Mesodermal cell (in vitro differentiated cells): ENCODE data around the gene NAGS.
"Not testable (repeated sequence)": the region's sequence is repeated elsewhere in the genome, so short reads cannot be mapped to it uniquely, and the experiment has no call there.

ENCODE experiments used
- H3K27ac ChIP-seq: 2 replicates; pipeline ENCODE4 v1.7.0; 2013; ENCODE audit warnings: mild to moderate bottlenecking, low read depth, low read length, moderate library complexity; ENCODE audit not compliant: severe bottlenecking
- H3K36me3 ChIP-seq: 2 replicates; pipeline ENCODE4 v1.7.1; 2013; ENCODE audit warnings: mild to moderate bottlenecking, low read length, moderate library complexity; ENCODE audit not compliant: control insufficient read depth, insufficient read depth
- H3K4me1 ChIP-seq: one replicate; pipeline ENCODE4 v1.7.1; 2013; ENCODE audit warnings: mild to moderate bottlenecking, low read length; ENCODE audit not compliant: insufficient read depth, control insufficient read depth, poor library complexity, severe bottlenecking
- H3K4me3 ChIP-seq: 2 replicates; pipeline ENCODE4 v1.7.0; 2013; ENCODE audit warnings: low read length, control low read depth, mild to moderate bottlenecking; ENCODE audit not compliant: insufficient read depth, poor library complexity, severe bottlenecking; ENCODE audit errors: extremely low read depth
- H3K9me3 ChIP-seq: 2 replicates; pipeline ENCODE4 v1.7.1; 2013; ENCODE audit warnings: mild to moderate bottlenecking, low read length, moderate library complexity; ENCODE audit not compliant: control insufficient read depth
- WGBS, 2 experiments: methylation state at CpG; one replicate each; pipeline ENCODE4 v1.1.5; 2013; ENCODE audit warnings: missing lambda C conversion rate in 2 of 2; ENCODE audit not compliant: insufficient coverage in 2 of 2; 5-methylcytosine and 5-hydroxymethylcytosine counted together

Gene NAGS

GRCh38 chr17:44008205-44008909, 3.9 kb downstream of the NAGS start:
- Histone ChIP-seq H3K27ac (no peak overlapping the region), H3K4me3 (peak overlapping the region; percentile 60), H3K36me3 (peaks cover 13% of the 10 kb centered on the region), H3K4me1 (peaks cover 18% of the 10 kb centered on the region), H3K9me3 (no peaks in the 10 kb centered on the region)
- WGBS, 2 experiments = 100% methylated on average over 2 to 4 of the region's 6 CpGs

DNA sequence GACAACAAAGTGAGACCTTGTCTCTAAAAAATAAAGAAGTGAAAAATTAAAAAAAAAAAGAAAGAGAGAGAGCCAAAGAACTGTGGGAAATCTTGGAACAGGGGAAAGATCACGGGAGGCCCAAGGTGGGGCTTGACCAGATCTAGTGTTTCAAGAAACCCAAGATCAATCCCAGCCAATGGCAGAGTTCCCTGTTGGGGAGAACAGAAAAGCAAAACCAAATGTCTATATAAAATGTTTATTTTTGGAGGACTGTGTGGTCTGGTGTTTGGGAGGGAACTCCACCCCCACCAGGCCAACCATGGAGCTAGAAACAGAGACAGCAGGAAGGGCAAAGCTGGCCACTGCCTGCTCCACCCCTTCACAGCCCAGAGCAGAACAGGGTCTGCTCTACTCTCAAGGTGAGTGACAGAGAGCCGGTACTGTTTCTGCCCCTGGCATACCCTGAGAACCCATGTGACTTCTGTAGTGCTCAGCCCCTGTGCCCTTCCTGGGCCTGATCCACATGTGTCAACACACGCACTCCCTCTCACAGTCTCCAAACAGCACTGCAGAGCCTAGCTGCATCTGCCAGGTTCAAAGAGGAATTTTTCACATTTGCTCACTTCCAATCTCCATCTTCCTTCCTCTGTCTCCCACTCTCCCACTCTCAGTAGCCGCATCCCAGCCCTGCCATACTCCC, 6.7 kb downstream of the NAGS start:
- H3K27ac ChIP-seq = no peak overlapping the region
- 55 to 67% methylated on average over 3 to 4 of the region's 4 CpGs for WGBS, 2 experiments
- H3K9me3 ChIP-seq = no peaks in the 10 kb centered on the region
- H3K36me3 ChIP-seq = peaks cover 13% of the 10 kb centered on the region
- H3K4me1 ChIP-seq = peaks cover 5% of the 10 kb centered on the region
- H3K4me3 ChIP-seq = no peak overlapping the region

- 96% methylated on average over 9 of the region's 9 CpGs for WGBS, 2 experiments
- H3K27ac ChIP-seq = no peak overlapping the region
Measured at GRCh38 chr17:44011876-44012275, 7.5 kb downstream of the NAGS start.

DNA sequence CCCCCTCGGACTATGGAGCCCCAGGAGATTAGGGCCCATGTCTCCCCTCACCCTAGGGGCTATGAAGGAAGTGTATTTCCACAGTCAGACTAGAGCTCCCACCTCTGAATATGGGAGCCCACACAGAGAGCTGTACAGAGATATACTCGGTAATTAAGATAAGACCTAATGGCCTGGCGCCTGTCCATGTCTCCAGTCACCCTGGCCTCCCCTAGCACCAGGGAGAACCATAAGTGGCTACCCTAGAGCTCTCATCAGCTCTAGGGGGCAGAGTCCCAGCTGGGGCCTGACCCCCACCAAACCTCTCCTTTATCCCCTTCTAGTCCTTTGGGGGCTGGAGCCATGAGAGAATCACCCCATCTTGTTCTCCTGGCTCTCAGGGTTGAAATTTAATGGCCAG, 8.0 kb downstream of the NAGS start:
- WGBS, 2 experiments = 85 to 90% methylated on average over 2 to 3 of the region's 3 CpGs
- H3K4me3 ChIP-seq = no peak overlapping the region
- H3K36me3 ChIP-seq = peaks cover 13% of the 10 kb centered on the region
- H3K4me1 ChIP-seq = peaks cover 5% of the 10 kb centered on the region
- H3K9me3 ChIP-seq = no peaks in the 10 kb centered on the region
- no peak overlapping the region for H3K27ac ChIP-seq

More at GRCh38 chr17:44011876-44012275, 7.5 kb downstream of the NAGS start:
- H3K36me3 ChIP-seq = peaks cover 13% of the 10 kb centered on the region
- no peak overlapping the region for H3K4me3 ChIP-seq
- peaks cover 5% of the 10 kb centered on the region for H3K4me1 ChIP-seq
- no peaks in the 10 kb centered on the region for H3K9me3 ChIP-seq

DNA sequence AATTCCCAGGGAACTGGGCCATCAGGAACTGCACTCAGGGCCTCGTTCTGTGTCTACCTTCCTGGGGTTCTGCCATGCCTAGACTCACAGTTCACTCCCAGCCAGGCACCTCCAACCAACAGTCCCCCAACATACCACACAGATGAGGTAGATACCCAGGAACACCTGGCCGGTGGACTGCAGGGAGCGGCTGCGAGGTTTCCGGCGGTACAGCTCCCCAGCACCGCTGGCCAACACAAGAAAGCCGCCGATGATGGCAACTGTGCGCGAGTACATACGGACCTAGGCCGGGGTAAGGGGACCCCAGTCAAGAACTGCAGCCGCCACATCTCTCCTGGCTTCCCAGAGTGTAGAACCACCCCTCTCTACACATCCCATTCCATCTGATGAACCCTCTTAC, 8.5 kb downstream of the NAGS start:
- Histone ChIP-seq H3K4me3 (no peak overlapping the region), H3K36me3 (peaks cover 13% of the 10 kb centered on the region), H3K27ac (no peak overlapping the region), H3K4me1 (peaks cover 5% of the 10 kb centered on the region), H3K9me3 (no peaks in the 10 kb centered on the region)
- 96 to 98% methylated on average over 8 to 14 of the region's 14 CpGs for whole genome bisulfite sequencing, 2 experiments

DNA sequence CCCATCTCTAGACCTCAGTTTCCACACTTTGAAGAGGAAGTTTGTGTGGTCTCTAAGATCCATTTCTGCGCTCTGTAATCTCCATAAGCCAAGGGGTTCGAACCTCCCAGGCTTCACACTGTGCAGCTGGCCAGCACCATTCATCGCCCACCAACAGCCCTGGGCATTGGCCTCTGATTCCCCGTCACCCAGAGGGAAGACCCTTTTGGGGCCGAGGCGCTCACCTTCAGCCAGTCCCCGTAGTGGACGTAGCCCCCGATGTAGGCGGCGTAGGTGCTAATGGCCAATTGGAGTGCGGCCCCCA, 9.7 kb downstream of the NAGS start:
- Histone ChIP-seq H3K4me1 (peaks cover 5% of the 10 kb centered on the region), H3K4me3 (peak overlapping the region; percentile 96), H3K36me3 (peaks cover 13% of the 10 kb centered on the region), H3K27ac (peak overlapping the region; percentile 82), H3K9me3 (no peaks in the 10 kb centered on the region)
- whole genome bisulfite sequencing, 2 experiments = 11 to 14% methylated on average over 10 to 12 of the region's 12 CpGs

GRCh38 chr17:44014437-44015172, 10.2 kb downstream of the NAGS start, which contains the start of gene TMEM101:
Gene TMEM101, minus strand, starts transcription at chr17:44014963. Its CDS starts 11 bp downstream, at chr17:44014952.
- peaks cover 13% of the 10 kb centered on the region for H3K36me3 ChIP-seq
- peaks cover under 1% of the 10 kb centered on the region for H3K4me1 ChIP-seq
- H3K27ac ChIP-seq = peak within 1 kb of the TSS; percentile 82
- H3K4me3 ChIP-seq = peak within 1 kb of the TSS; percentile 96
- H3K9me3 ChIP-seq = no peaks in the 10 kb centered on the region
- 1% methylated on average over 41 to 43 of the region's 43 CpGs for WGBS, 2 experiments

DNA sequence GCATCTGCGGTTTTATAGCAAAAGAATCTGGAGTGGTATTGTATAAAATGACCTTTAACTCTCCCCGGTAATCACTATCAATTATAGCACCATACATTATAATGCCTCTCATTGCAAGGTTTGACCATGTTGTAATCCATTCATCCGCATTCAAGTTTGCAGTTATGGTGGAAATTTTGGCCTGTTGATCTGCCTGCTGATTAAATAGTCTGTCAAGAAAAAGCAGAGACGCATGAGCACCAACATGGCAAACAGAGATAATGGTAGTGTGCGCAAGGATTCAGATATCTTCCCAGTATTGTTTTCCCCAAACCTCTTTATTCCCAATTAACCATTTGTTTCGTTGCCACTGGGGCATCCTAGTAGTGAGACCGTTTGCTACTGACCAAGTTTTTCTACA, 16.8 kb downstream of the NAGS start:
- not testable (repeated sequence) for H3K4me3 ChIP-seq, H3K4me1 ChIP-seq, H3K9me3 ChIP-seq, H3K27ac ChIP-seq
- peaks cover 22% of the 10 kb centered on the region for H3K36me3 ChIP-seq
- WGBS, 2 experiments = 95 to 100% methylated on average over 3 to 4 of the region's 7 CpGs

DNA sequence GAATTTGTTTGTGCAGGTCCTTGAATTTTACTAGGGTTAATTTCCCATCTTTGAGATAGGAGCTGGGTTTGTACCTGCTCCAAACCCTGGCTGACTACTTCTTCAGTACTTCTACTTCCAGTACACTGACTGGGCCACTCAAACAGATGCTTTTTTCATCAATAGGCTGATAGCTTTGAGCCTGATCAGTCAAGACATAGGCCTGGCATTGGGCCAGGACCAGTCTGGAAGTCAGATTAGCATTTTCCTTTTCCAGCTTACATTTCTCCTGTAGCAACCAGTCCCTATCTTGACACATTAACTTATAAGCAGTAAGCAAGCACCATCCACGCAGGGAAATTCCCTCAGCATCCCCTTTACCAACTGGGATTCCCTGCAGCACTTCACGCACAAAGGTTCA, 17.8 kb downstream of the NAGS start:
- H3K27ac ChIP-seq = no peak overlapping the region
- WGBS, 2 experiments = 92 to 100% methylated on average over 2 of the region's 2 CpGs
- no peak overlapping the region for H3K4me3 ChIP-seq
- peaks cover 28% of the 10 kb centered on the region for H3K36me3 ChIP-seq
- H3K4me1 ChIP-seq = no peaks in the 10 kb centered on the region
- H3K9me3 ChIP-seq = no peaks in the 10 kb centered on the region

DNA sequence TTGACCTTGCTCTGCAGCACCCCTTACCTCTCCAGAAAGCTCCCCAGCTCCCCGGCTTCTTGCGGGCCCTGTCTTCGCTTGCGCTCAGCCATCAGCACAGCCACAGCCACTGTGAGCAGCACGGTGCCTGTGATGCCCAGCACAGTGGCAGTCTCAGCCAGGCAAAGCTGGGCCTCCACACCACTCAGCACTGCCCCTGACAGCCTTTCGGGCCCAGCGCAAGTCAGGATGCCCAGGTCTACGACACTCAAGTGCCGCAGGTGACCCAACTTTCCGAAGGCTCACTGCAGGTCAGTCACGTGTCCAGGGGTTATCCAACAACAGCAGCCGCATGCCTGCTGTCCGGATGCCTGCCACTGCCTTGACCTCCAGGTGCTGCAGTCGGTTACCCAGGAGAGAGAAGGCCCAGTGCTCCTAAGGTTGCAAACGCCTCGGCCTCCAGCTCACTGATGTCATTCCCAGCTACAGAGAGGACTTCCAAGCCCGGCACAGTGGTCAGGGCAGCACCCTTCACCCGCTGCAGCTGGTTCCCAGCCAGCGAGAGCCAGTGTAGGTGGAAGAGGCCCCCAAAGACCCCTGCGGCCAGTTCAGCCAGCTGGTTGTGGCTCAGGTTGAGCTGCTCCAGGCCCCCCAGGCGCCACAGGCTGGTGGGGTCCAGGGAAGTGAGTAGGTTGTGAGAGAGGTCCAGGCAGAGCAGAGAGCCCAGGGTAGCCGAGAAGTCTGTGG, 19.3 kb downstream of the NAGS start:
- no peaks in the 10 kb centered on the region for H3K9me3 ChIP-seq
- no peak overlapping the region for H3K4me3 ChIP-seq
- peaks cover 41% of the 10 kb centered on the region for H3K36me3 ChIP-seq
- no peaks in the 10 kb centered on the region for H3K4me1 ChIP-seq
- H3K27ac ChIP-seq = no peak overlapping the region
- 93 to 95% methylated on average over 19 to 22 of the region's 22 CpGs for WGBS, 2 experiments
